ENCODE results near the gene CEBPZOS. TPM values are rescaled to one million over a fixed set of nuclear protein-coding genes. Genes with fewer than 3 reads are reported as not detected.
"Not testable (repeated sequence)": the region's sequence is repeated elsewhere in the genome, so short reads cannot be mapped to it uniquely, and the experiment has no call there.

The CEBPZOS gene
- total RNA-seq, 4 donors from 2014 or later, result 21.0 to 34.2 (median 29.3) TPM

- Histone ChIP-seq H3K27me3 (no peaks in the 10 kb centered on the region), H3K9me3 (no peaks in the 10 kb centered on the region), H3K4me1 (peaks cover 7 to 9% of the 10 kb centered on the region in 2 donors), H3K36me3 (peaks cover 20 to 38% of the 10 kb centered on the region in 2 donors), H3K4me3 (replicated peaks in 1 of 3) (no peak overlapping the region), H3K27ac (no peak overlapping the region)
- no peak for DNase-seq
- 82 to 91% methylated on average over 1 of the region's 1 CpG for WGBS, 2 donors
- intact Hi-C loops (cut with DNase I), result no loop called here
- TF ChIP-seq POLR2A (IDR thresholded peaks at IDR 0.05) (no peak), CTCF (IDR thresholded peaks at IDR 0.05) (no peak)
Measured at GRCh38 chr2:37201208-37201607, 4.9 kb downstream of the CEBPZOS start.

DNA sequence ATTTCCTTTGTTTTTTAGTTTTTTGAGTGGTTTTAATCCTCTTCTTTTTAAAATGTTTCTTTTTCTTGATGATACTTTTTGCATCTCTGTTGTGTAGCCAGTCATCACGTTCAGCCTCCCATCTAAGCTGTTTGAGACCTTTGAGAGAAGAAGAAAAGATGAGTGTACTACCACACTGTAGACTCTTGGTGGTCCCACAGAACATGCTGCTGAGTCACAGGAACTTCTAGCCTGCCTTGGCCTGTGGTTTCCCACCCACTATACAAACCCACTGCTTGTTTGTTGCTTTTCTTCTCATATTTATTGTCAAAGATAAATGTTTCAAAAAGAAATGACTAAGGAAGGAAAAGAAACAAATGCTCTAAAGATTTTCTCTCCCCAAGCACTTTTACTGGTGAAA, 5.5 kb downstream of the CEBPZOS start:
- no peak overlapping the region for H3K27ac ChIP-seq
- H3K4me3 ChIP-seq (replicated peaks in 1 of 3), result no peak overlapping the region
- peaks cover 7 to 9% of the 10 kb centered on the region in 2 donors for H3K4me1 ChIP-seq
- H3K36me3 ChIP-seq, result peaks cover 25 to 44% of the 10 kb centered on the region in 2 donors
- TF ChIP-seq CTCF (IDR thresholded peaks at IDR 0.05) (no peak), POLR2A (IDR thresholded peaks at IDR 0.05) (no peak)
- 88 to 95% methylated on average over 1 of the region's 1 CpG for WGBS, 2 donors
- H3K9me3 ChIP-seq, result no peaks in the 10 kb centered on the region
- H3K27me3 ChIP-seq, result no peaks in the 10 kb centered on the region
- intact Hi-C loops (cut with DNase I), result no loop called here
- DNase-seq, result no peak

DNA sequence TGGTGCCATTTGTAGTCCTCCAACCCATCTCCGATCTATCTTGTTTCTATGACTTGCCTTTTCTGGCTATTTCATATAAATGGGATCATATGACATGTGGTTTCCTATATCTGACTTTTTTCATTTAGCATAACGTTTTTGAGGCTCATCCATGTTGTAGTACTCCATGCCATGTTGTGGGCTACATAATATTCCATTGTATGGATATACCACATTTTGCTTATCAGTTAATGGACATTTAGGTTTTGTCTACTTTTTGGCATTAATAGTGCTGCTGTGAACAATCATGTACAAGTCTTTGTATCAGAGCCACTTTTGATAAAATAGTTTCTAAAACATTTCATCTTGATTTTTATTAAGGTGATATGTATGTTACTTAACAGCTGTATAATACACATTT, 7.4 kb downstream of the CEBPZOS start:
- intact Hi-C loops (cut with DNase I), result no loop called here
- Histone ChIP-seq H3K27ac (no peak overlapping the region), H3K4me1 (no peaks in the 10 kb centered on the region), H3K27me3 (no peaks in the 10 kb centered on the region), H3K36me3 (peaks cover 33 to 45% of the 10 kb centered on the region in 2 donors), H3K4me3 (replicated peaks in 1 of 3) (no peak overlapping the region), H3K9me3 (no peaks in the 10 kb centered on the region)
- no peak for TF ChIP-seq POLR2A (IDR thresholded peaks at IDR 0.05)
- TF ChIP-seq CTCF (IDR thresholded peaks at IDR 0.05), result no peak
- no peak for DNase-seq
- 93 to 99% methylated on average over 2 of the region's 2 CpGs for WGBS, 2 donors

DNA sequence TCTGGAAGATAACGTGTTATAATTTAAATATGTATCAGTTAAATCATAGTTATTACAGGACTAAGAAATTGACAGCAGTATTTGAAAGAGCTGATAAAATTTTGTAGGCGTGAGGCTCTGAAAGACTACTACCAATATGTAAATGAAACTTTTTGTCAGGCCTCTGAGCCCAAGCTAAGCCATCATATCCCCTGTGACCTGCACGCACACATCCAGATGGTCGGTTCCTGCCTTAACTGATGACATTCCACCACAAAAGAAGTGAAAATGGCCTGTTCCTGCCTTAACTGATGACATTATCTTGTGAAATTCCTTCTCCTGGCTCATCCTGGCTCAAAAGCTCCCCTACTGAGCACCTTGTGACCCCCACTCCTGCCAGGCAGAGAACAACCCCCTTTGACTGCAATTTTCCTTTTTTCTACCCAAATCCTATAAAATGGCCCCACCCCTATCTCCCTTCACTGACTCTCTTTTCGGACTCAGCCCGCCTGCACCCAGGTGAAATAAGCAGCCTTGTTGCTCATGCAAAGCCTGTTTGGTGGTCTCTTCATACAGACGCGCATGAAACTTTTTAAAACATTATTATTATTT, 8.9 kb downstream of the CEBPZOS start:
- peaks cover 47 to 53% of the 10 kb centered on the region in 2 donors for H3K36me3 ChIP-seq
- H3K4me3 ChIP-seq (replicated peaks in 1 of 3); DNase-seq; H3K9me3 ChIP-seq; intact Hi-C loops (cut with DNase I); H3K27ac ChIP-seq; H3K4me1 ChIP-seq; H3K27me3 ChIP-seq: not testable (repeated sequence)
- WGBS, 2 donors, result 83 to 90% methylated on average over 8 of the region's 8 CpGs

DNA sequence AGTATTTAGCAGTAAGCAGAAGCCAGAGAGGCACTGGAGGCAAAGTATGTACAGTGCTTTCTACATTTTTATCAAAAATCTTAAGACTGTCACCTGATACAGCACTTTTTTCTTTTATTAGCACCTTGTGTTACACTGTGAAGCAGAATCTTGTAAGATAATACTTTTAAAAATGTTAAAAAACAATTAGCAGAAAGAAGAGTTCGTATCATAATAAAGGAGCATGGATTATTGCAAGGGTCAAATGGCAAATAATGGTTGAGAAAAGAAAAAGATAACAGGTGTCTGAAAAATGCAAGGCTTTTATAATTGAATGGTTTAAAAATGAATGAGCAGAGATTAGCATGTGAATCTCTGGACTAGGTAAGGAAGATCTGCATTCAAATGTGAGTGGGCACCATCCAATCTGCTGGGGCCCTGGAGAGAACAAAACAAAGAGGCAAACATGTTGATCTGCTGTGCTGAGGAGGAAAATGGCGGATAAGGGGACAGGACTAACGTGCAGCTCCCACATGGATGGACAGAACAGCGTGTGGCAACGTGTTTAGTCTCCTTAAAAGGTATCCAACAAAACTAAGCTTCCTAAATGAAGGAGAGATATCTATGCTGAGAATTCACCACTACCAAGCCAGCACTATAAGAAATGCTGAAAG, 9.5 kb downstream of the CEBPZOS start:
- H3K27ac ChIP-seq, result no peak overlapping the region
- H3K36me3 ChIP-seq, result peaks cover 51 to 53% of the 10 kb centered on the region in 2 donors
- no peaks in the 10 kb centered on the region for H3K27me3 ChIP-seq
- H3K9me3 ChIP-seq, result no peaks in the 10 kb centered on the region
- no peak for DNase-seq
- H3K4me3 ChIP-seq (replicated peaks in 1 of 3), result no peak overlapping the region
- TF ChIP-seq CTCF (IDR thresholded peaks at IDR 0.05) (no peak), POLR2A (IDR thresholded peaks at IDR 0.05) (no peak)
- 89 to 93% methylated on average over 5 of the region's 5 CpGs for WGBS, 2 donors
- intact Hi-C loops (cut with DNase I), result no loop called here
- H3K4me1 ChIP-seq, result no peaks in the 10 kb centered on the region

- H3K9me3 ChIP-seq; DNase-seq; intact Hi-C loops (cut with DNase I); H3K4me3 ChIP-seq (replicated peaks in 1 of 3); H3K4me1 ChIP-seq; H3K27me3 ChIP-seq; H3K27ac ChIP-seq: not testable (repeated sequence)
- WGBS, 2 donors, result 93 to 98% methylated on average over 2 of the region's 2 CpGs
- peaks cover 45 to 55% of the 10 kb centered on the region in 2 donors for H3K36me3 ChIP-seq
Measured at GRCh38 chr2:37206760-37207159, 10.5 kb downstream of the CEBPZOS start.
